Spleen (tissue), 7 donors: Measurements from ENCODE around the gene TAF3.

Experiments used
- POLR2AphosphoS5 ChIP-seq, 3 donors: sonication (generic); formaldehyde crosslinking; IDR thresholded peaks; one replicate each; pipeline ENCODE4 v1.5.1; 2017; ENCODE audit warnings: antibody characterized with exemption in 3 of 3
- TF ChIP-seq, protein P1 (sequence below), 11 experiments: fragments of 200-600 bp in 7 of 11; fragments of 450-650 bp in 4 of 11; sonication (generic) in 4 of 11; IDR thresholded peaks in 8 of 11; conservative IDR thresholded peaks in 3 of 11; 1 replicate in 7 of 11; 2 replicates in 4 of 11; pipeline versions ENCODE4 v1.4.0 to v1.8.0; 2016 to 2021; ENCODE audit warnings: antibody characterized with exemption in 11 of 11, inconsistent platforms in 4 of 11, mild to moderate bottlenecking in 1 of 11
- donor health status: DM: no; HTN: no; CAD: no; lungs with moderate emphysema.
- donor health status: DM: no; HTN: no; CAD: no.
- donor health status: DM: no; HTN: no; CAD: no.

DNA sequence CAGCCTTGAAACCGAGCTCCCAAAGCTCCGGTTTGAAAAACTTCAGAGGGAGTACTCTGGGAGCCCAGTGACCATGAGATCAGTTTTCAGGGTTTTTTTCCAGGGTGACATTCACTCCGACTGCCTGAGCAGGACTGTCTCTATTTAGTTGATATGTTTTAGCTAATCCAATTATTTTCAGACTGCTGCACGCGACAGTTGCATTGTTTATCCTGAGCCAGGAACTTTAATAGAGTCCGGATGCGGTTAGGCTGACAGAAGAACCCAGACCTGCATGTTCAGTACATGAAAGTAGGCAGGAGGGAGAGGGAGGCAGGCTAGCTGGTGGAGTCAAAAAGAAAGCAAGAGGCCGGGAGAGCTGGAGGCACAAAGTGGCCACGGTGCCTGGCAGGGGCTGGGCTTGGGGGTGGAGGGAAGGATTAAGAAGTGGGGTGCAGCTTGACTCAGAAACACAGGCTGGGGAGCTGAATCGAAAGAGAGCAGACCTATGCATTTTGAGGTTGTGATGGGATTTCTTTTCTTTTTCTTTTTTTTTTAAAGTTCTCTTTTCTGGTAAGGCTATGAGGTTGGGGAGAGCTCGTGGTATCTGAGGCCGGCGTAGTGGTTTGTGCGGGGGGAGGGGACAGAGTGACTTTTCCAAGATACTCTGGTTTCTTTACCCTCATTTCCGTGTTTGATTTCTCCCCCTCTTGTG, 241.9 kb downstream of the TAF3 start:
- peak in 2 of 3 donors; percentile 25 to 59 for TF ChIP-seq POLR2AphosphoS5 (IDR thresholded peaks at IDR 0.05)
- TF ChIP-seq, protein P1, sequence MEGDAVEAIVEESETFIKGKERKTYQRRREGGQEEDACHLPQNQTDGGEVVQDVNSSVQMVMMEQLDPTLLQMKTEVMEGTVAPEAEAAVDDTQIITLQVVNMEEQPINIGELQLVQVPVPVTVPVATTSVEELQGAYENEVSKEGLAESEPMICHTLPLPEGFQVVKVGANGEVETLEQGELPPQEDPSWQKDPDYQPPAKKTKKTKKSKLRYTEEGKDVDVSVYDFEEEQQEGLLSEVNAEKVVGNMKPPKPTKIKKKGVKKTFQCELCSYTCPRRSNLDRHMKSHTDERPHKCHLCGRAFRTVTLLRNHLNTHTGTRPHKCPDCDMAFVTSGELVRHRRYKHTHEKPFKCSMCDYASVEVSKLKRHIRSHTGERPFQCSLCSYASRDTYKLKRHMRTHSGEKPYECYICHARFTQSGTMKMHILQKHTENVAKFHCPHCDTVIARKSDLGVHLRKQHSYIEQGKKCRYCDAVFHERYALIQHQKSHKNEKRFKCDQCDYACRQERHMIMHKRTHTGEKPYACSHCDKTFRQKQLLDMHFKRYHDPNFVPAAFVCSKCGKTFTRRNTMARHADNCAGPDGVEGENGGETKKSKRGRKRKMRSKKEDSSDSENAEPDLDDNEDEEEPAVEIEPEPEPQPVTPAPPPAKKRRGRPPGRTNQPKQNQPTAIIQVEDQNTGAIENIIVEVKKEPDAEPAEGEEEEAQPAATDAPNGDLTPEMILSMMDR (IDR thresholded peaks at IDR 0.05 in 8 of 11, conservative IDR thresholded peaks at IDR 0.05 in 3 of 11), result no peak
